ENCODE data around the gene NCBP2L.

GRCh38 chrX:107738272-107738671, 39.3 kb upstream of the NCBP2L start:
- TF ChIP-seq EZH2 (IDR thresholded peaks at IDR 0.05; ENCODE audit: borderline replicate concordance, low read depth, low read length, severe bottlenecking) (no peak), CTCF (IDR thresholded peaks at IDR 0.05; ENCODE audit: borderline replicate concordance, extremely low read depth, low read length, poor library complexity, severe bottlenecking) (no peak)
